SK-N-SH (cell line): ENCODE results near the gene KSR2. TPM values are rescaled to one million over a fixed set of nuclear protein-coding genes. Genes with fewer than 3 reads are reported as not detected.

ENCODE experiments used
- CTCF ChIA-PET: fragments of 300-600, 350-600 bp; formaldehyde crosslinking; extraction: SDS; loops from one replicate; lab custom pipeline; 2021; lab: Yijun Ruan, JAX
- POLR2A ChIA-PET: fragments of 350-600 bp; sonication (Branson Sonifier 250); formaldehyde crosslinking; extraction: SDS; loops from one replicate; lab custom pipeline; 2020; ENCODE audit warnings: antibody characterized with exemption, inconsistent platforms; lab: Yijun Ruan, JAX
- DNase-seq: peaks from one replicate; pipeline ENCODE4 v3.0.0; 2012
- H2AFZ ChIP-seq: fragments of 200-600 bp; sonication (generic); 2 replicates; pipeline ENCODE4 v1.8.1; 2016; ENCODE audit warnings: antibody characterized with exemption, mild to moderate bottlenecking, low read depth
- H3F3A ChIP-seq: fragments of 200-600 bp; sonication (generic); replicated peaks from 2 replicates; pipeline ENCODE3; 2016; ENCODE audit warnings: antibody characterized with exemption, mild to moderate bottlenecking; ENCODE audit not compliant: insufficient read depth
- H3K27ac ChIP-seq, 2 experiments: fragments of 200-500 bp in 1 of 2; fragments of 200-600 bp in 1 of 2; sonication (Bioruptor generic) in 1 of 2; sonication (generic), shearing (Covaris generic) in 1 of 2; 2 replicates each; pipeline versions ENCODE4 v1.5.1 to v1.6.1; 2014 to 2016; ENCODE audit warnings: low read depth in 2 of 2, inconsistent platforms in 1 of 2, low read length in 1 of 2, mild to moderate bottlenecking in 1 of 2, mixed read lengths in 1 of 2
- H3K27me3 ChIP-seq: fragments of 200-600 bp; sonication (generic), shearing (Covaris generic); 2 replicates; pipeline ENCODE4 v1.6.1; 2016; ENCODE audit warnings: mixed run types; ENCODE audit not compliant: insufficient read depth
- H3K36me3 ChIP-seq, 2 experiments: fragments of 200-500 bp in 1 of 2; fragments of 200-600 bp in 1 of 2; sonication (Bioruptor generic) in 1 of 2; sonication (generic) in 1 of 2; replicated peaks in 1 of 2; 2 replicates each; pipeline versions ENCODE3 to v1.5.1; 2014 to 2016; ENCODE audit warnings: low read length in 1 of 2, mild to moderate bottlenecking in 1 of 2; ENCODE audit not compliant: insufficient read depth in 2 of 2, control insufficient read depth in 1 of 2
- H3K4me1 ChIP-seq, 2 experiments: fragments of 200-500 bp in 1 of 2; fragments of 200-600 bp in 1 of 2; sonication (Bioruptor generic) in 1 of 2; sonication (generic), shearing (Covaris generic) in 1 of 2; 2 replicates each; pipeline versions ENCODE4 v1.5.1 to v1.6.1; 2014 to 2016; ENCODE audit warnings: low read depth in 1 of 2, low read length in 1 of 2, mixed run types in 1 of 2; ENCODE audit not compliant: insufficient read depth in 2 of 2, control insufficient read depth in 1 of 2
- H3K4me2 ChIP-seq: fragments of 200-600 bp; sonication (generic), shearing (Covaris generic); 2 replicates; pipeline ENCODE4 v1.6.1; 2017; ENCODE audit warnings: mixed run types
- H3K4me3 ChIP-seq, 2 experiments: fragments of 200-500 bp in 1 of 2; fragments of 200-600 bp in 1 of 2; sonication (Bioruptor generic) in 1 of 2; sonication (generic), shearing (Covaris generic) in 1 of 2; 2 replicates each; pipeline versions ENCODE4 v1.5.1 to v1.8.1; 2014 to 2016; ENCODE audit warnings: low read depth in 2 of 2, inconsistent platforms in 1 of 2, low read length in 1 of 2, mild to moderate bottlenecking in 1 of 2, mixed read lengths in 1 of 2, moderate library complexity in 1 of 2
- H3K79me2 ChIP-seq: fragments of 200-600 bp; sonication (generic); 2 replicates; pipeline ENCODE4 v1.8.1; 2017; ENCODE audit warnings: mild to moderate bottlenecking; ENCODE audit not compliant: insufficient read depth
- H3K9ac ChIP-seq: fragments of 200-600 bp; sonication (generic); 2 replicates; pipeline ENCODE4 v1.6.1; 2017; ENCODE audit warnings: mixed run types
- H3K9me2 ChIP-seq: fragments of 200-600 bp; sonication (generic); 2 replicates; pipeline ENCODE4 v1.6.1; 2017; ENCODE audit warnings: mixed run types
- H3K9me3 ChIP-seq: fragments of 200-600 bp; sonication (generic); 2 replicates; pipeline ENCODE4 v1.6.1; 2017; ENCODE audit warnings: mixed run types, mild to moderate bottlenecking, moderate library complexity
- H4K20me1 ChIP-seq: fragments of 200-600 bp; sonication (generic); 2 replicates; pipeline ENCODE4 v1.6.1; 2017; ENCODE audit warnings: mild to moderate bottlenecking, mixed run types; ENCODE audit not compliant: insufficient read depth
- EP300 ChIP-seq, 2 experiments: IDR thresholded peaks; 2 replicates each; pipeline versions ENCODE4 v1.4.0 to v1.6.1; 2012; ENCODE audit warnings: borderline replicate concordance in 1 of 2, low read depth in 1 of 2, low read length in 1 of 2
- EZH2phosphoT487 ChIP-seq: fragments of 200-600 bp; sonication (generic); IDR thresholded peaks from 2 replicates; pipeline ENCODE4 v1.6.1; 2017; ENCODE audit warnings: low read depth, mixed run types, mild to moderate bottlenecking, antibody characterized with exemption, moderate library complexity, borderline replicate concordance
- FOSL2 ChIP-seq: IDR thresholded peaks from 2 replicates; pipeline ENCODE4 v1.4.0; 2012; ENCODE audit warnings: low read depth, mild to moderate bottlenecking, moderate library complexity, borderline replicate concordance
- FOXJ3 ChIP-seq: sonication (generic); formaldehyde crosslinking; IDR thresholded peaks from 2 replicates; pipeline ENCODE4 v1.5.1; 2020; ENCODE audit warnings: mild to moderate bottlenecking, missing genetic modification reagents
- FOXM1 ChIP-seq: IDR thresholded peaks from 2 replicates; pipeline ENCODE4 v1.4.0; 2012; ENCODE audit warnings: low read depth, mild to moderate bottlenecking
- MXI1 ChIP-seq: IDR thresholded peaks from 2 replicates; pipeline ENCODE4 v1.6.1; 2012; ENCODE audit warnings: mild to moderate bottlenecking, low read depth, low read length, improper control_type of control experiment
- POLR2AphosphoS5 ChIP-seq: IDR thresholded peaks from 2 replicates; pipeline ENCODE4 v1.6.1; 2012; ENCODE audit warnings: low read depth, low read length
- SMC3 ChIP-seq: IDR thresholded peaks from 2 replicates; pipeline ENCODE4 v1.6.1; 2012; ENCODE audit warnings: low read depth, low read length, improper control_type of control experiment
- TAF1 ChIP-seq: IDR thresholded peaks from 2 replicates; pipeline ENCODE4 v1.6.1; 2012; ENCODE audit warnings: low read depth, mild to moderate bottlenecking, low read length, moderate library complexity, borderline replicate concordance
- TEAD4 ChIP-seq: IDR thresholded peaks from 2 replicates; pipeline ENCODE4 v1.4.0; 2012; ENCODE audit warnings: mild to moderate bottlenecking, borderline replicate concordance; ENCODE audit not compliant: insufficient read depth
- WGBS: methylation state at CpG from one replicate; pipeline ENCODE4 v1.1.6; 2017; ENCODE audit warnings: low lambda C conversion rate; 5-methylcytosine and 5-hydroxymethylcytosine counted together
- polyA plus RNA-seq, 3 experiments: library from polyadenylated mRNA; depleted of rRNA; stranded (reverse); fragments of >200 nt; gene quantifications; 2 replicates each; pipeline ENCODE4 v1.2.3, GENCODE V29; 2012
- TF ChIP-seq, protein P1 (sequence below): fragments of 200-600 bp; sonication (generic); IDR thresholded peaks from 2 replicates; pipeline ENCODE4 v1.6.1; 2017; ENCODE audit warnings: antibody characterized with exemption, mild to moderate bottlenecking, moderate library complexity
- TF ChIP-seq, protein P2 (sequence below): IDR thresholded peaks from 2 replicates; pipeline ENCODE4 v1.4.0; 2012; ENCODE audit warnings: low read depth
- TF ChIP-seq, protein P3 (sequence below): IDR thresholded peaks from 2 replicates; pipeline ENCODE4 v1.4.0; 2012; ENCODE audit warnings: low read depth, borderline replicate concordance
- TF ChIP-seq, protein P4 (sequence below): fragments of 150-350 bp; IDR thresholded peaks from 2 replicates; pipeline ENCODE4 v1.6.1; 2017; ENCODE audit warnings: antibody characterized with exemption, low read length, low read depth, borderline replicate concordance

The KSR2 gene
- polyA plus RNA-seq, 1 of the 3 experiments (the other 2 are of a cell fraction) = 0.12 TPM

DNA sequence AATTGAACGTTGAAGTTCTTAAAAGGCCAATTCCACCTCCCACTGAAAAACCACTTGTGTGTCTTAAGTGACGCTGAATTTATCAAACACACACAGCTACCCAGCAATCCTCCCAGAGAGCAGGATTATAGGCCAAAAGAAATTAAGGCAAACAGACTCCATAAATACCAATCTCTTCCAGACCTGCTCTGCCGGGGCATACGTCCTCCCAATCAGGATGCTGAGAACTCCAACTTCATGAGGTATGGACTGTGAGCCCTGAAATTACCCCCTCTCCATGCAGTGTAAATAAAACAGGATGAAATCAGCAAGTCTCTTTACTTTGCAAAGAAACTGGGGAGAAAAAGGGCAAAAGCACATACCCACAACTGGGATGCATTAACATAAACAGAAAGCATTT, 265.2 kb downstream of the KSR2 start (continued):
- TF ChIP-seq, protein P1, sequence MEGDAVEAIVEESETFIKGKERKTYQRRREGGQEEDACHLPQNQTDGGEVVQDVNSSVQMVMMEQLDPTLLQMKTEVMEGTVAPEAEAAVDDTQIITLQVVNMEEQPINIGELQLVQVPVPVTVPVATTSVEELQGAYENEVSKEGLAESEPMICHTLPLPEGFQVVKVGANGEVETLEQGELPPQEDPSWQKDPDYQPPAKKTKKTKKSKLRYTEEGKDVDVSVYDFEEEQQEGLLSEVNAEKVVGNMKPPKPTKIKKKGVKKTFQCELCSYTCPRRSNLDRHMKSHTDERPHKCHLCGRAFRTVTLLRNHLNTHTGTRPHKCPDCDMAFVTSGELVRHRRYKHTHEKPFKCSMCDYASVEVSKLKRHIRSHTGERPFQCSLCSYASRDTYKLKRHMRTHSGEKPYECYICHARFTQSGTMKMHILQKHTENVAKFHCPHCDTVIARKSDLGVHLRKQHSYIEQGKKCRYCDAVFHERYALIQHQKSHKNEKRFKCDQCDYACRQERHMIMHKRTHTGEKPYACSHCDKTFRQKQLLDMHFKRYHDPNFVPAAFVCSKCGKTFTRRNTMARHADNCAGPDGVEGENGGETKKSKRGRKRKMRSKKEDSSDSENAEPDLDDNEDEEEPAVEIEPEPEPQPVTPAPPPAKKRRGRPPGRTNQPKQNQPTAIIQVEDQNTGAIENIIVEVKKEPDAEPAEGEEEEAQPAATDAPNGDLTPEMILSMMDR = no peak
- no peak for TF ChIP-seq FOSL2
- TF ChIP-seq EP300 (IDR thresholded peaks at IDR 0.05; ENCODE audit: borderline replicate concordance in 1 of 2, low read depth in 1 of 2, low read length in 1 of 2) = no peak
- TF ChIP-seq TEAD4 = no peak

DNA sequence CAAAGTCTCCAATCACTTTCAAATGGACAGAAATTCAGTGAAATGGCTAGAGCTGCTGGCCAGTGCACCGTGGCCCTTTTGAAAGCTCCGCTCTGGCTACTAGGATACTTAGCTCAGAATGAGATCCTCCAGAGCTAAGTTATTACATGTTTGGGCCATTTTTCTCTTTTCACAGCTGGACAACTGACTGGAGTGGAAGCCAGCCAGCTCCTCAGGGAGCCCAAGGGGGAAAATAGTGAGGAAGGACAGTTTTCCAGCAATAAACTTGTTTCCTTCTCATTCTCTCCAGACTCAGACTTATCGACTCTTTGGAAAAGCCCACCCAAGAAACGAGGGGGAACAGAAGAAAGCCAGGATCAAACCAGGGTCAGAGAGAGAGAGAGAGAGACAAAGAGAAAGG, 266.0 kb downstream of the KSR2 start:
- TF ChIP-seq EZH2phosphoT487 (no peak), FOXJ3 (CRISPR knock-in tag) (no peak), MXI1 (no peak), POLR2AphosphoS5 (no peak), FOXM1 (no peak)
- TF ChIP-seq, protein P2, sequence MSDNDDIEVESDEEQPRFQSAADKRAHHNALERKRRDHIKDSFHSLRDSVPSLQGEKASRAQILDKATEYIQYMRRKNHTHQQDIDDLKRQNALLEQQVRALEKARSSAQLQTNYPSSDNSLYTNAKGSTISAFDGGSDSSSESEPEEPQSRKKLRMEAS = no peak
- TF ChIP-seq, protein P3, sequence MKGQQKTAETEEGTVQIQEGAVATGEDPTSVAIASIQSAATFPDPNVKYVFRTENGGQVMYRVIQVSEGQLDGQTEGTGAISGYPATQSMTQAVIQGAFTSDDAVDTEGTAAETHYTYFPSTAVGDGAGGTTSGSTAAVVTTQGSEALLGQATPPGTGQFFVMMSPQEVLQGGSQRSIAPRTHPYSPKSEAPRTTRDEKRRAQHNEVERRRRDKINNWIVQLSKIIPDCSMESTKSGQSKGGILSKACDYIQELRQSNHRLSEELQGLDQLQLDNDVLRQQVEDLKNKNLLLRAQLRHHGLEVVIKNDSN = no peak
- CTCF ChIA-PET = no interaction called here
- no peak overlapping the region for H3K4me2 ChIP-seq
- H3K9me3 ChIP-seq = no peaks in the 10 kb centered on the region
- no peaks in the 10 kb centered on the region for H3K79me2 ChIP-seq
- no peaks in the 10 kb centered on the region for H4K20me1 ChIP-seq
- H3K4me1 ChIP-seq = no peaks in the 10 kb centered on the region; a peak in 1 of 4 replicates
- 65% methylated on average over 4 of the region's 4 CpGs for WGBS
- H3K27me3 ChIP-seq = no peaks in the 10 kb centered on the region
- no peak overlapping the region for H3K9ac ChIP-seq
- POLR2A ChIA-PET = no interaction called here
- H3F3A ChIP-seq = no peaks in the 10 kb centered on the region
- no peaks in the 10 kb centered on the region for H3K36me3 ChIP-seq
- DNase-seq = no peak
- no peak overlapping the region for H2AFZ ChIP-seq
- no peak overlapping the region for H3K4me3 ChIP-seq
- H3K27ac ChIP-seq = no peak overlapping the region
- no peaks in the 10 kb centered on the region for H3K9me2 ChIP-seq

DNA sequence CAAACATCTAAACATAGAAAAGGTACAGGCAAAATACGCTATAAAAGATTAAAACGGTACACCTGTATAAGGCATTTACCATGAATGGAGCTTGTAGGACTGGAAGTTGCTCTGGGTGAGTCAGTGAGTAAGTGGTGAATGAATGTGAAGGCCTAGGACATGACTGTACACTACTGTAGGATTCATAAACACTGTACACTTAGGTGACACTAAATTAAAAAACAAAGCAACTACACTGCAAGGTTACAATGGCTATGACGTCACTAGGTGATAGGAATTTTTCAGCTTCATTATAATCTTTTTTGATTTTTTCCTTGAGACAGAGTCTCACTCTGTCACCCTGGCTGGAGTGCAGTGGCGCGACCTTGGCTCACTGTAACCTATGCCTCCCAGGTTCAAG, 269.2 kb downstream of the KSR2 start:
- WGBS = 78% methylated on average over 5 of the region's 5 CpGs
- CTCF ChIA-PET = no interaction called here
- DNase-seq = no peak

More for the DNA sequence above, 269.2 kb downstream of the KSR2 start:
- H3K79me2 ChIP-seq = no peaks in the 10 kb centered on the region
- H3K4me3 ChIP-seq = no peak overlapping the region
- H3K4me1 ChIP-seq = no peaks in the 10 kb centered on the region; a peak in 1 of 4 replicates
- no peaks in the 10 kb centered on the region for H3K9me2 ChIP-seq
- no peaks in the 10 kb centered on the region for H3K9me3 ChIP-seq
- POLR2A ChIA-PET = no interaction called here
- no peak overlapping the region for H3K4me2 ChIP-seq
- no peaks in the 10 kb centered on the region for H4K20me1 ChIP-seq
- TF ChIP-seq EZH2phosphoT487 (no peak), TAF1 (no peak), MXI1 (no peak), SMC3 (no peak)
- TF ChIP-seq, protein P4, sequence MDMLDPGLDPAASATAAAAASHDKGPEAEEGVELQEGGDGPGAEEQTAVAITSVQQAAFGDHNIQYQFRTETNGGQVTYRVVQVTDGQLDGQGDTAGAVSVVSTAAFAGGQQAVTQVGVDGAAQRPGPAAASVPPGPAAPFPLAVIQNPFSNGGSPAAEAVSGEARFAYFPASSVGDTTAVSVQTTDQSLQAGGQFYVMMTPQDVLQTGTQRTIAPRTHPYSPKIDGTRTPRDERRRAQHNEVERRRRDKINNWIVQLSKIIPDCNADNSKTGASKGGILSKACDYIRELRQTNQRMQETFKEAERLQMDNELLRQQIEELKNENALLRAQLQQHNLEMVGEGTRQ = no peak
- no peaks in the 10 kb centered on the region for H3F3A ChIP-seq
- no peaks in the 10 kb centered on the region for H3K27me3 ChIP-seq
- no peaks in the 10 kb centered on the region for H3K36me3 ChIP-seq
- H3K9ac ChIP-seq = no peak overlapping the region
- no peak overlapping the region for H2AFZ ChIP-seq
- H3K27ac ChIP-seq = no peak overlapping the region
